ENCODE measurements around the gene RHOB.

The RHOB gene

DNA sequence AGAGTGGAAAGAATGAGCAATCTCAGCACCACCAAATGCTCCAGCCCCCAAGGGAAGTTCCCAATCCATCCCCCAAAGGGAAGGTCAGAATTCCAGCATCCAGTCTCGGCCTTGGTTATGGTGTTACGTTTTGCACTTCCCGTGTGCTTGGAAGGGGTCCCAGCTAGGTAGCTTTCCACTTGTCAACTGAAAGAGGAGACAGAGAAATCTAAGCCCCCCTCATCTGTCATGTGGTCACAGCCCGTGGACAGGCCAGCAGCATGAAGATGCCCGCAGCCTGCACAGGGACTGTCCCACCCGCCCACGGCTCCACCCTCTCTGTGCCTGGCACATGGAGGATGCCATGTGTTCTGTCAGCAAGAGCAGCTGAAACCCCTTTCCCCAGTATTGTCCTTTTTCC, 32.1 kb downstream of the RHOB start:
- Histone ChIP-seq H3K4me1 (peaks cover 0 to 28% (median 18%) of the 10 kb centered on the region in 4 donors), H3K36me3 (no peaks in the 10 kb centered on the region), H3K9me3 (no peaks in the 10 kb centered on the region), H3K4me3 (no peak overlapping the region), H3K27me3 (no peaks in the 10 kb centered on the region), H3K27ac (no peak overlapping the region)
- TF ChIP-seq, protein P1, sequence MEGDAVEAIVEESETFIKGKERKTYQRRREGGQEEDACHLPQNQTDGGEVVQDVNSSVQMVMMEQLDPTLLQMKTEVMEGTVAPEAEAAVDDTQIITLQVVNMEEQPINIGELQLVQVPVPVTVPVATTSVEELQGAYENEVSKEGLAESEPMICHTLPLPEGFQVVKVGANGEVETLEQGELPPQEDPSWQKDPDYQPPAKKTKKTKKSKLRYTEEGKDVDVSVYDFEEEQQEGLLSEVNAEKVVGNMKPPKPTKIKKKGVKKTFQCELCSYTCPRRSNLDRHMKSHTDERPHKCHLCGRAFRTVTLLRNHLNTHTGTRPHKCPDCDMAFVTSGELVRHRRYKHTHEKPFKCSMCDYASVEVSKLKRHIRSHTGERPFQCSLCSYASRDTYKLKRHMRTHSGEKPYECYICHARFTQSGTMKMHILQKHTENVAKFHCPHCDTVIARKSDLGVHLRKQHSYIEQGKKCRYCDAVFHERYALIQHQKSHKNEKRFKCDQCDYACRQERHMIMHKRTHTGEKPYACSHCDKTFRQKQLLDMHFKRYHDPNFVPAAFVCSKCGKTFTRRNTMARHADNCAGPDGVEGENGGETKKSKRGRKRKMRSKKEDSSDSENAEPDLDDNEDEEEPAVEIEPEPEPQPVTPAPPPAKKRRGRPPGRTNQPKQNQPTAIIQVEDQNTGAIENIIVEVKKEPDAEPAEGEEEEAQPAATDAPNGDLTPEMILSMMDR (IDR thresholded peaks at IDR 0.05) = no peak
- DNase-seq = peak; percentile 2 to 21
- intact Hi-C loops (cut with DNase I; ENCODE audit: low total_unique reads) = no loop called here

DNA sequence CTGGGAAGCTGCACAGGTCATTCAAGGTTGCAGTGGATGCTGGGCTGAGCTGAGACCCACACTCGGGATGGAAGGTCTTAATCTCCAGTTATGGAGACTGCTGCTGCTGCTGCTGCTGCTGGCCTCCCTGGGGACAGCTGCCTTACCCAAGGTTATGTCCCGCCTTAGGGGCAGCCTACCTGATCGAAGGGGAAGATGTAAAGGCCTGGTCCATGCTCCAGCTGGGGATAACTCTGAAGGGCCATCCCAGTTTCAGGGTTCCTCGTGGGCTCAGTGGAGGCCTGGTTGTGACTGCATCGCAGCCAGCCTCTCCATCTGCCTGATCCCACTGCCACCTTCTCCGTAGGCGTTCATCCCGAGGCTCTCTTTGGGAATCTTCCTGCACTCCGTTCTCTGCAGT, 33.0 kb downstream of the RHOB start:
- peak in 1 of 2 donors; percentile 54 for DNase-seq
- intact Hi-C loops (cut with DNase I; ENCODE audit: low total_unique reads) = no loop called here

DNA sequence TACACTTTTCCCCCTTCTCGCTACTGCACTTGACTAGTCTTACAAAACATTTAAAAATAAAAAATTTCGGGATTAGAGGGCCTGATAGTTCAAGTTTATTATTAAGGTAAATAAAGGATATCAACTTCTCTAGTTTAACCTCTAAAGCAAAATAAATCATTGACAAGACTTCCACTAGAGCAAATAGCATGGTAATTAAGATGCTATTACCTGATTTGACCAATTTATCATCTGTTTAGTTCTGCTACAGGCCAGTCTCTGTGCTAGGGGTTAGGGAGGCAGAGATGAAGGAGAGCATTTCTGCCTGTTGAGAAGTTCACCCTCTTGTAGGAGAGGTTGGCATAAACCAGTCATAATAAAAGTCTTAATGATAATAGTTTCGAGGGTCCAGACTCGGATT, 34.0 kb downstream of the RHOB start:
- Histone ChIP-seq H3K27me3 (no peaks in the 10 kb centered on the region), H3K4me1 (peaks cover 0 to 34% (median 20%) of the 10 kb centered on the region in 4 donors), H3K27ac (no peak overlapping the region), H3K9me3 (no peaks in the 10 kb centered on the region), H3K4me3 (no peak overlapping the region), H3K36me3 (no peaks in the 10 kb centered on the region)
- no peak for DNase-seq
- intact Hi-C loops (cut with DNase I; ENCODE audit: low total_unique reads) = no loop called here
- TF ChIP-seq, protein P1 (IDR thresholded peaks at IDR 0.05) = no peak

More for the DNA sequence above, 33.0 kb downstream of the RHOB start:
- Histone ChIP-seq H3K27ac (no peak overlapping the region), H3K4me3 (no peak overlapping the region), H3K27me3 (no peaks in the 10 kb centered on the region), H3K36me3 (no peaks in the 10 kb centered on the region), H3K4me1 (peaks cover 0 to 34% (median 20%) of the 10 kb centered on the region in 4 donors), H3K9me3 (no peaks in the 10 kb centered on the region)
- TF ChIP-seq, protein P1 (IDR thresholded peaks at IDR 0.05) = no peak

DNA sequence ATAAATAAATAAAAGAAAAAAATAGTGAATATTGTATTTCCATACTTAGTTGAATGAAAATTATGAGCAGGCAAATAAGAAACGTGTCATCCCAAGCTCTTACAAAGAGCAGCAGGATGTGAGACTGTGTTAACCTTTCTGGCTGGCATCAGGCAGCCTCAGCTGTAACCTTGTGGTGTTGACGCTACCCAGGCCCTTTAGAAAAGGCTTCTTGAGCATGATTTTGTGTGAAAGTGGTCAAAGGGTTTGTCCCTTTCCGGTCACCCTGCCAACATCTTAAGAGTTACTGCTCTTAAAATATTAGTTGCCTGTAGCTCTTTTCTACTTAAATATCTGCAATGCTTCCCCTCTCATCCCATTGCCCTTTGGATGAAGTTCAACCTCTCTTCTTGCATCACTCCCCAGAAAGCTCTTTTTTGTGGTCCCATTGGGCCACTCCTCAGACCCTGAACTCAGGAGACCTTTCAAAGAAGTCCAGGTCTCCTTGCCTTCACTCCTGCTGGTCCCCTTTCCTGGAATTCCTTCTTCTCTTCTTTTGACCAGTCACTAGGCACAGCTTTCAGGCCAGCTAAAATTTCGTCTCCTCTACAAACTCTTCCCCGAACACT, 35.0 kb downstream of the RHOB start:
- TF ChIP-seq, protein P1 (IDR thresholded peaks at IDR 0.05) = no peak
- Histone ChIP-seq H3K27ac (peak overlapping the region; percentile 59 to 75), H3K4me1 (peaks cover 0 to 34% (median 20%) of the 10 kb centered on the region in 4 donors), H3K27me3 (no peaks in the 10 kb centered on the region), H3K4me3 (no peak overlapping the region), H3K9me3 (no peaks in the 10 kb centered on the region), H3K36me3 (no peaks in the 10 kb centered on the region)
- no peak for DNase-seq
- intact Hi-C loops (cut with DNase I; ENCODE audit: low total_unique reads) = no loop called here

DNA sequence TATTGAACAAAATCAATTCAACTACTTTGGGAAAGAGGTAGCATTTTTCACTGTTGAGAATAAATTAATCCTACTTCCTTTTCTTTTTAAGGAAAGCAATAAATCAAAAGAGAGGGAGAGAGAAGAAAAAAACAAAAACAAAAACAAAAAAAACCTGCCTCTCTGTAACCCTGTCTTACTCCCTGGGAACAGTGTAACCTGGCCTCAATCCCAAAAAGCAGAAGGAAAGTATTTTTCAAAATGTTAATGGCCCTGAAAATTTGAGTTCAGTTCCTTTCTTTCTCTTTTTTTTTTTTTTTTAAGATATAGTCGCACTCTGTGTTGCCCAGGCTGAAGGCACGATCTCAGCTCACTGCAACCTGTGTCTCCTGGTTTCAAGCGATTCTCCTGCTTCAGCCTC, 35.9 kb downstream of the RHOB start:
- intact Hi-C loops (cut with DNase I; ENCODE audit: low total_unique reads) = no loop called here
- no peaks in the 10 kb centered on the region for H3K36me3 ChIP-seq
- TF ChIP-seq, protein P1 (IDR thresholded peaks at IDR 0.05) = no peak

More for the DNA sequence above, 35.9 kb downstream of the RHOB start:
- H3K9me3 ChIP-seq = no peaks in the 10 kb centered on the region
- no peaks in the 10 kb centered on the region for H3K27me3 ChIP-seq
- peak overlapping the region; percentile 59 to 75 for H3K27ac ChIP-seq
- H3K4me3 ChIP-seq = no peak overlapping the region
- no peak for DNase-seq
- peaks cover 0 to 34% (median 20%) of the 10 kb centered on the region in 4 donors for H3K4me1 ChIP-seq
